Lung (tissue), 12 donors: ENCODE data around the gene MBLAC2. TPM values are rescaled to one million over a fixed set of nuclear protein-coding genes. Genes with fewer than 3 reads are reported as not detected.

ENCODE experiments used
- ATAC-seq: fragments of 200-7000 bp; cut with Tn5 transposase; one replicate; pipeline ENCODE4 v1.9.1; 2020; ENCODE audit warnings: moderate number of reproducible peaks; ENCODE audit not compliant: insufficient read depth, low FRiP score
- DNase-seq, 3 donors: peaks; one replicate each; pipeline ENCODE4 v3.0.0-alpha.2; 2013 to 2017
- H3K27ac ChIP-seq, 2 donors: one replicate each; pipeline ENCODE4 v1.5.1; 2013; ENCODE audit warnings: mild to moderate bottlenecking in 2 of 2, moderate library complexity in 2 of 2, control low read depth in 1 of 2, inconsistent platforms in 1 of 2, low read depth in 1 of 2, low read length in 1 of 2
- H3K27me3 ChIP-seq, 3 donors: one replicate each; pipeline ENCODE4 v1.5.1; 2013; ENCODE audit warnings: low read length in 2 of 3; ENCODE audit not compliant: control insufficient read depth in 3 of 3, insufficient read depth in 3 of 3
- H3K36me3 ChIP-seq, 4 donors: one replicate each; pipeline ENCODE4 v1.5.1; 2013; ENCODE audit warnings: low read length in 4 of 4, mild to moderate bottlenecking in 1 of 4, moderate library complexity in 1 of 4; ENCODE audit not compliant: control insufficient read depth in 4 of 4, insufficient read depth in 4 of 4
- H3K4me1 ChIP-seq, 5 donors: one replicate each; pipeline ENCODE4 v1.5.1; 2013; ENCODE audit warnings: low read length in 5 of 5, mild to moderate bottlenecking in 2 of 5, moderate library complexity in 1 of 5; ENCODE audit not compliant: control insufficient read depth in 5 of 5, insufficient read depth in 5 of 5
- H3K4me3 ChIP-seq: one replicate; pipeline ENCODE4 v1.5.1; 2013; ENCODE audit warnings: mild to moderate bottlenecking, control low read depth, moderate library complexity
- H3K9ac ChIP-seq, 2 donors: one replicate each; pipeline ENCODE4 v1.5.1; 2013; ENCODE audit warnings: low read length in 2 of 2, control low read depth in 1 of 2; ENCODE audit not compliant: insufficient read depth in 1 of 2
- H3K9me3 ChIP-seq, 4 donors: one replicate each; pipeline ENCODE4 v1.5.1; 2013; ENCODE audit warnings: low read length in 3 of 4, mild to moderate bottlenecking in 1 of 4, moderate library complexity in 1 of 4; ENCODE audit not compliant: control insufficient read depth in 4 of 4, insufficient read depth in 3 of 4
- WGBS, 2 donors: extraction: QIAGEN DNeasy Blood & Tissue Kit; methylation state at CpG; one replicate each; pipeline ENCODE4 v1.1.7; 2013; 5-methylcytosine and 5-hydroxymethylcytosine counted together
- polyA plus RNA-seq, 2 donors: library from polyadenylated mRNA; stranded (reverse); fragments of 200-250 nt; gene quantifications; one replicate each; pipeline ENCODE4 v1.2.1, GENCODE V29; 2013
- total RNA-seq, 2 donors: library from RNA; depleted of rRNA in 1 of 2; stranded (reverse); fragments of >200 nt in 1 of 2; gene quantifications; one replicate each; pipeline ENCODE4 v1.2.1, GENCODE V29; 2014 to 2021
- TF ChIP-seq, protein P1 (sequence below): IDR thresholded peaks from 2 replicates; pipeline ENCODE4 v1.5.1; 2012; ENCODE audit warnings: mild to moderate bottlenecking; ENCODE audit errors: control extremely low read depth, extremely low read depth
- donor health status: control.
- donor health status: control.
- donor health status: Bipolar disorder and iron deficiency.
- donor health status: healthy.
- donor health status: DM: yes; HTN: yes; CAD: no.

Gene MBLAC2
- total and polyA plus RNA-seq, 4 donors, result 1.9 to 6.5 (median 3.3) TPM

DNA sequence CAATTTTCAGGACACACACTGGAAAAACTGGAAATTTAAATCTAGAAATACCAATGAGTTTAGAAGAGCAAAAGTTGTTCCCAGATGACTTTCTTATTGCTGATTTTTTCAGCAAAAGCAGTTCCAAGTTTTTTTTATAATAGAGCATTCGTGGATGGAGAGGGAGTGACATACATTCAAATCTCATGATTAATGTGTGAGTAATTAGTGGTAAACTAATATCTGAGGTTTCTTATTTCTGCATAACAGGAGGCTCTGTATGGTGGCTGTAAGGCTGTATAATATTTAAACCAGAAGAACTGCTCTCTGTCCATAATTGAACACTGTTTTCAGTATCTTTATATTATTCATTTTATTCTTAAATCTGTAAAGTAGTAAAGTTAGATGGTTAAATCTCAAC is 29.0 kb upstream of the MBLAC2 start:
- DNase-seq (no peak), ATAC-seq (no peak)
- Histone ChIP-seq H3K27ac (no peak overlapping the region), H3K27me3 (no peaks in the 10 kb centered on the region), H3K4me3 (no peak overlapping the region), H3K9ac (no peak overlapping the region), H3K36me3 (no peaks in the 10 kb centered on the region), H3K4me1 (no peaks in the 10 kb centered on the region), H3K9me3 (no peaks in the 10 kb centered on the region)
- 87 to 90% methylated on average over 1 of the region's 1 CpG for WGBS, 2 donors
- TF ChIP-seq, protein P1, sequence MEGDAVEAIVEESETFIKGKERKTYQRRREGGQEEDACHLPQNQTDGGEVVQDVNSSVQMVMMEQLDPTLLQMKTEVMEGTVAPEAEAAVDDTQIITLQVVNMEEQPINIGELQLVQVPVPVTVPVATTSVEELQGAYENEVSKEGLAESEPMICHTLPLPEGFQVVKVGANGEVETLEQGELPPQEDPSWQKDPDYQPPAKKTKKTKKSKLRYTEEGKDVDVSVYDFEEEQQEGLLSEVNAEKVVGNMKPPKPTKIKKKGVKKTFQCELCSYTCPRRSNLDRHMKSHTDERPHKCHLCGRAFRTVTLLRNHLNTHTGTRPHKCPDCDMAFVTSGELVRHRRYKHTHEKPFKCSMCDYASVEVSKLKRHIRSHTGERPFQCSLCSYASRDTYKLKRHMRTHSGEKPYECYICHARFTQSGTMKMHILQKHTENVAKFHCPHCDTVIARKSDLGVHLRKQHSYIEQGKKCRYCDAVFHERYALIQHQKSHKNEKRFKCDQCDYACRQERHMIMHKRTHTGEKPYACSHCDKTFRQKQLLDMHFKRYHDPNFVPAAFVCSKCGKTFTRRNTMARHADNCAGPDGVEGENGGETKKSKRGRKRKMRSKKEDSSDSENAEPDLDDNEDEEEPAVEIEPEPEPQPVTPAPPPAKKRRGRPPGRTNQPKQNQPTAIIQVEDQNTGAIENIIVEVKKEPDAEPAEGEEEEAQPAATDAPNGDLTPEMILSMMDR, result no peak

DNA sequence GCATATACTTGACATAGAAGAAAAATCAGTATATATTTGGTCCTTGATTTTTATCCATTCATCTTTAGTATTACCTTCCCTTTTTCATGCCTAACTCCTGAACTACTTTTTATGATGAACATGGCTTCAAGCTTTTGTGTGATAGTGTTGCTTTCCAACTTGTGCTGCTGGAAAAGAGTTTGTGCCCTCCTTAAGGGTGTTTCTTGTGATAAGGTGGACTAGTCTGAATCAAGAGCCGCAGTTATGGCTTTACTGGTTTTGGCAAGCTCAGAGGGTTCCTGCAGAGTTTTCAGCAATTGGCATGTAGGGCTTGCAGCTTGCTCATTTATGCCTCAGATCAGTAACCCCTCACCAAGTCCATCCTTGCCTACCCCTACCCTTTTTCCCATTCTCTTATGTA is 20.6 kb upstream of the MBLAC2 start:
- Histone ChIP-seq H3K27me3 (no peaks in the 10 kb centered on the region), H3K27ac (no peak overlapping the region), H3K9me3 (peaks cover 0 to 3% (median 0%) of the 10 kb centered on the region in 4 donors), H3K4me3 (no peak overlapping the region), H3K9ac (no peak overlapping the region), H3K4me1 (no peaks in the 10 kb centered on the region), H3K36me3 (no peaks in the 10 kb centered on the region)
- ATAC-seq (no peak), DNase-seq (no peak)
- TF ChIP-seq, protein P1, result no peak
- WGBS, 2 donors, result 100% methylated on average over 1 of the region's 1 CpG

DNA sequence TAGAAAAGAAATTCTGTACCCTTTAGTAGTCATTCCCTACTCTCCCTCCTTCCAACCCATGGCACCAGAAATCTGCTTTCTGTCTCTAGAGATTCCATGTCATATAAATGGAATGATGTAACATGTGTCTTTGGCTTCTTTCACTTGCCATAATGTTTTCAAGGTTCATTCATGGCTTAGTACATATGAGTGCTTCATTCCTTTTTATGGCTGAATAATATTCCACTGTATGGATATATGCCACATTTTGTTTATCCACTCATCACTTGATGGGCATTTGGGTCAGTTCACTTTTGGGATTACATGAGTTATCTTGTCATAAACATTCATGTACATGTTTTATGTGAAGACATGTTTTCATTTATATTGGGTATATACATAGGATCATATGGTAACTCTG is 19.5 kb upstream of the MBLAC2 start:
- Histone ChIP-seq H3K9ac (no peak overlapping the region), H3K9me3 (peaks cover 0 to 3% (median 0%) of the 10 kb centered on the region in 4 donors), H3K36me3 (no peaks in the 10 kb centered on the region), H3K4me3 (no peak overlapping the region), H3K27ac (no peak overlapping the region), H3K4me1 (no peaks in the 10 kb centered on the region), H3K27me3 (no peaks in the 10 kb centered on the region)
- ATAC-seq (no peak), DNase-seq (no peak)
- TF ChIP-seq, protein P1, result no peak

DNA sequence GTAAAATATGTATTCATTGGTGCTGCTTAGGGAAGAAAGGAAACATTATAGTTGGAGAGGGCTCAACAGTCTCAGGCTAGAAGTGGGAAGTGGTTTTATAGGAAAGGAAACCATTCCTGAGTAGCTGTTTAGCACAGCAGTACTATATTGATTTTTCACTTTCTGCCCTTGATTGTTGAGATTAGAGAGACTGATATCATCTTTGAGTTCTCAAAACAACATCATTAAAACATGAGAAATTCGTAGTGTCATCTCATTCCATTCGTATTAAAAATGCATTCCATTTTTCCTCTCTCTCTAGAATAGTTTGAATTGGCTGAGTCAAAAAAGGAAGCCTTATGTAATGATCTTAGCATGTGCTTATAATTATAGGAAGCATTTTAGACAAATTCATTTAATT is 14.2 kb upstream of the MBLAC2 start:
- WGBS, 2 donors, result 25 to 39% methylated on average over 2 of the region's 2 CpGs
- TF ChIP-seq, protein P1, result no peak
- H3K27ac ChIP-seq, result no peak overlapping the region
- H3K27me3 ChIP-seq, result no peaks in the 10 kb centered on the region
- H3K4me3 ChIP-seq, result no peak overlapping the region
- DNase-seq, result no peak
- no peaks in the 10 kb centered on the region for H3K36me3 ChIP-seq
- no peak overlapping the region for H3K9ac ChIP-seq
- no peaks in the 10 kb centered on the region for H3K4me1 ChIP-seq
- ATAC-seq, result no peak
- peaks cover 0 to under 1% (median 0%) of the 10 kb centered on the region in 4 donors for H3K9me3 ChIP-seq
